ENCODE data around the gene HVCN1.
"Not testable (repeated sequence)": the region's sequence is repeated elsewhere in the genome, so short reads cannot be mapped to it uniquely, and the experiment has no call there.

The HVCN1 gene

DNA sequence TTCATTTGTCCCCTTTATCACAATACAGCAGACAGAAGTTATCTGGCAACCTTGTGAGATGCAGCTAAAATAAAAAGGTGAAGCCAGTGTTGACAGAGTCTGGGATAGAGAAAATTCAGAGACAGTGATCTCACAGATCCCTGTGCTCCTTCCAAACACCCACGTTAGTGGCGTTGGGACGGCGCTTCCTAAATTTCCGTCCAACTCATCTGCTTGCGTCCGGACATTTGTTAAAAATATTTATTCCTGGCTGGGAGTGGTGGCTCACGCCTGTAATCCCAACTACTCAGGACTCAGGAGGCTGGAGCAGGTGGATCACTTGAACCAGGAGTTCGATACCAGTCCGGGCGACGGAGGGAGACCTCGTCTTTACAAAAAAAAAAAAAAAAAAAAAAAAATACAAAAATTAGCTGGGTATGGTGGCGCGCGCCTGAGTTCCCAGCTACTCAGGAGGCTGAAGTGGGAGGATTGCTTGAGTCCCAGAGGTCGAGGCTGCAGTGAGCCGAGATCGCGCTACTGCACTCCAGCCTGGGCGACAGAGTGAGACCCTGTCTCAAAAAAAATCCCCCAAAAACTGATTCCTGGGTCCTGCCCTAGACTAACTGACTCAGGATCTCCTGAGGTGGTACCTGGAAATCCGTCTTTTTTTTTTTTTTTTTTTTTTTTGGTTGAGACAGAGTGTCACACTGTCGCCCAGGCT is 75.7 kb downstream of the HVCN1 start:
- DNase-seq: peak; percentile 40

DNA sequence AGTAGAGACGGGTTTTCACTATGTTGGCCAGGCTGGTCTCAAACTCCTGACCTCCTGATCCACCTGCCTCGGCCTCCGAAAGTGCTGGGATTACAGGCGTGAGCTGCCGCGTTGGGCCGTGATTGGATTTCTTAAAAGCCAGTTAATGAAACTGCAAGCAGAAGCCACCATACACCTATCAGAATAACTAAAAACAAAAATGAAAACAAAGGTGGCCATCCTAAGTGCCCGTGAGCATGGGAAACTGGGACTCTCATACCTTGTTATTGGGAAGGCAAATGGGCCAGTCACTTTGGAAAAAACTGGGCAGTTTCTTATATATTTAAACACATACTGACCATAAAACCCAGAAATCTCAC is 82.7 kb downstream of the HVCN1 start:
- DNase-seq: no peak

DNA sequence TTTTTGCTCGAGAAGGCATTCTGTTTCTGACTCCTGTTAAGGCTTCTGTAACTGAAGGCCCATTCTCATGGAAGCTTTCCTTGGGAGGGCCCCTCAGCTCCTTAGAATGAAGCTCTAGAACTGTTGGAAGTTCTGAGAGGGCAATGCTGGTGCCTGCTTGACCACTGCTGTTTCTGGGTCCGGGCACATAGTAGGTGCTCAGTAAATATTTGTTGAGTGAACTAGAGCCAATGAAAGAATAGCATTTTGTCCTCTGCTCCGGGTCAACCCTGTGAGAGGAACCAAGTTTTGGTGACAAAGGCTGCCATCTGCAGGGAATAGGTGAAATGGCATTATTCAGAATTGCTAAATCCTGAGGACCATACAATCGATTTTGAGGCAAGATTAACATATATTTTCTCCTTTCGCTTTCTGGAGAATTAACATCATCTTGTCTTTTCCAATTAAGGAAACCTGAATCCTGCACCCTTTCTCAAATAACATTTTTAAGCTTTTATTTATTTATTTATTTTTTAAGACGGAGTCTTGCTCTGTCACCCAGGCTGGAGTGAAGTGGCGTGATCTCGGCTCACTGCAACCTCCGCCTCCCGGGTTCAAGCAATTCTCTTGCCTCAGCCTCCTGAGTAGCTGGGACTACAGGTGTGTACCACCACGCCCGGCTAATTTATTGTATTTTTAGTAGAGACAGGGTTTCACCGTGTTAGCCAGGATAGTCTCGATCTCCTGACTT is 86.7 kb downstream of the HVCN1 start:
- DNase-seq: not testable (repeated sequence)

DNA sequence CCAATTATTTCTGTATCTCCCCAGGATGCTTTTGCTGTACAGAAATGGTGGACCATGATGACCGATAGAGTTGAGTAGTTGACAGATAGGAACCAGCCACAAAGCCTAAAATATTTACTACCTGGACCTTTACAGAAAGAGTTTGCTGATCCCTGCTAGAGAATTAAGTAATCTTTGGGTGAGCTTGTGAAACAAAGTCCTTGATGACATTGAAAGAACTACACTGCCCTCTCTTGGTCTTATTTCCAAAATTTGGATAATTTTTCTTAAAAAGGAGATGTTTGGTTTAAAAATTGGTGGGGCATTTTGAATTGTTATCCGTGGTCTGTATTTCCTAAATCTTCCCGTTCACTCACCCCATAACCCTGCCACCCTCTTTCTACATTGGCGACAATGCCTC is 88.7 kb downstream of the HVCN1 start:
- DNase-seq: no peak

- no peak for DNase-seq
Measured at GRCh38 chr12:110599334-110599733, 89.6 kb downstream of the HVCN1 start.
